Endodermal cell (in vitro differentiated cells): ENCODE measurements around the gene HLF. TPM values are rescaled to one million over a fixed set of nuclear protein-coding genes. Genes with fewer than 3 reads are reported as not detected.

Source experiments
- DNase-seq: peaks from one replicate; pipeline ENCODE4 v3.0.0-alpha.2; 2017
- H3K27ac ChIP-seq: 2 replicates; pipeline ENCODE4 v1.5.1; 2013; ENCODE audit warnings: mild to moderate bottlenecking, low read depth, low read length, moderate library complexity
- H3K27me3 ChIP-seq: 2 replicates; pipeline ENCODE4 v1.6.1; 2013; ENCODE audit warnings: mild to moderate bottlenecking, low read length, moderate library complexity; ENCODE audit not compliant: insufficient read depth, control insufficient read depth, poor library complexity, severe bottlenecking
- H3K36me3 ChIP-seq: 2 replicates; pipeline ENCODE4 v1.7.0; 2013; ENCODE audit warnings: mild to moderate bottlenecking, low read length, moderate library complexity; ENCODE audit not compliant: control insufficient read depth, insufficient read depth
- H3K4me1 ChIP-seq: one replicate; pipeline ENCODE4 v1.7.0; 2013; ENCODE audit warnings: low read length; ENCODE audit not compliant: control insufficient read depth, insufficient read depth
- H3K4me3 ChIP-seq: 2 replicates; pipeline ENCODE4 v1.5.1; 2013; ENCODE audit warnings: mild to moderate bottlenecking, low read length, moderate library complexity
- H3K9ac ChIP-seq: 2 replicates; pipeline ENCODE4 v1.6.1; 2013; ENCODE audit warnings: mild to moderate bottlenecking, low read length, moderate library complexity; ENCODE audit not compliant: poor library complexity, severe bottlenecking; ENCODE audit errors: extremely low read depth
- H3K9me3 ChIP-seq: 2 replicates; pipeline ENCODE4 v1.6.1; 2013; ENCODE audit warnings: mild to moderate bottlenecking, low read length, moderate library complexity; ENCODE audit not compliant: control insufficient read depth
- H3K27ac Mint-ChIP-seq: 2 replicates; pipeline ENCODE4 v1.8.0; 2020; ENCODE audit warnings: mixed read lengths
- H3K27me3 Mint-ChIP-seq: 2 replicates; pipeline ENCODE4 v1.8.0; 2021; ENCODE audit warnings: mild to moderate bottlenecking, mixed read lengths; ENCODE audit not compliant: insufficient read depth
- H3K36me3 Mint-ChIP-seq: 2 replicates; pipeline ENCODE4 v1.8.0; 2020; ENCODE audit warnings: low read depth, mixed read lengths
- H3K4me1 Mint-ChIP-seq: 2 replicates; pipeline ENCODE4 v1.8.0; 2020; ENCODE audit warnings: mixed read lengths
- H3K4me3 Mint-ChIP-seq: 2 replicates; pipeline ENCODE4 v1.8.0; 2020; ENCODE audit warnings: mild to moderate bottlenecking, moderate library complexity, mixed read lengths
- H3K9me3 Mint-ChIP-seq: 2 replicates; pipeline ENCODE4 v1.8.0; 2020; ENCODE audit warnings: mild to moderate bottlenecking, mixed read lengths
- CTCF ChIP-seq: fragments of 200-600 bp; sonication (generic); conservative IDR thresholded peaks from 2 replicates; pipeline ENCODE4 v1.5.0; 2021; ENCODE audit warnings: antibody characterized with exemption, mild to moderate bottlenecking
- WGBS, 2 experiments: methylation state at CpG; one replicate each; pipeline versions ENCODE4 v1.1.5 to v1.1.7; 2013; ENCODE audit warnings: missing lambda C conversion rate in 2 of 2, mixed read lengths in 1 of 2; ENCODE audit not compliant: insufficient coverage in 1 of 2, insufficient read length in 1 of 2; 5-methylcytosine and 5-hydroxymethylcytosine counted together
- total RNA-seq, 2 donors: library from RNA; stranded (reverse); fragmentation: NEBNext Ultra II Directional in 1 of 2; extraction: Animal tissue kit (Norgen Biotek cat#: 25700) in 1 of 2; gene quantifications; 2 replicates in 1 of 2; 3 replicates in 1 of 2; pipeline ENCODE4 v1.2.1, GENCODE V29; 2021

HLF gene
- total RNA-seq, 2 donors from 2014 or later: not detected

- Histone ChIP-seq H3K9ac (no peak overlapping the region), H3K36me3 (no peaks in the 10 kb centered on the region), H3K27me3 (no peaks in the 10 kb centered on the region), H3K4me3 (no peak overlapping the region), H3K27ac (no peak overlapping the region), H3K9me3 (no peaks in the 10 kb centered on the region), H3K4me1 (no peaks in the 10 kb centered on the region)
- no peaks in the 10 kb centered on the region for H3K9me3 Mint-ChIP-seq
- peak; percentile 26 for DNase-seq
- H3K4me1 Mint-ChIP-seq: no peaks in the 10 kb centered on the region
- 92 to 93% methylated on average over 7 of the region's 7 CpGs for WGBS, 2 experiments
- no peak overlapping the region for H3K4me3 Mint-ChIP-seq
- no peaks in the 10 kb centered on the region for H3K36me3 Mint-ChIP-seq
- TF ChIP-seq CTCF: no peak
- H3K27me3 Mint-ChIP-seq: no peaks in the 10 kb centered on the region
- H3K27ac Mint-ChIP-seq: no peak overlapping the region
These were observed 58.9 kb downstream of the HLF start for GRCh38 chr17:55323518-55324295.

GRCh38 chr17:55324296-55324978 lies 59.7 kb downstream of the HLF start:
- Mint-ChIP-seq H3K4me3 (no peak overlapping the region), H3K27me3 (no peaks in the 10 kb centered on the region), H3K27ac (no peak overlapping the region), H3K4me1 (no peaks in the 10 kb centered on the region), H3K9me3 (no peaks in the 10 kb centered on the region), H3K36me3 (no peaks in the 10 kb centered on the region)
- Histone ChIP-seq H3K36me3 (no peaks in the 10 kb centered on the region), H3K9ac (no peak overlapping the region), H3K27me3 (no peaks in the 10 kb centered on the region), H3K4me1 (no peaks in the 10 kb centered on the region), H3K27ac (no peak overlapping the region), H3K4me3 (no peak overlapping the region), H3K9me3 (no peaks in the 10 kb centered on the region)
- WGBS, 2 experiments: 87 to 100% methylated on average over 1 to 7 of the region's 9 CpGs
- TF ChIP-seq CTCF: peak; percentile 49
- DNase-seq: peak; percentile 51

- H3K9me3 ChIP-seq: no peaks in the 10 kb centered on the region
- H3K27me3 Mint-ChIP-seq: no peaks in the 10 kb centered on the region
- no peak for TF ChIP-seq CTCF
- no peaks in the 10 kb centered on the region for H3K9me3 Mint-ChIP-seq
- no peak overlapping the region for H3K27ac ChIP-seq
- WGBS, 2 experiments: 85 to 100% methylated on average over 1 to 2 of the region's 2 CpGs
- no peaks in the 10 kb centered on the region for H3K36me3 ChIP-seq
- H3K27me3 ChIP-seq: no peaks in the 10 kb centered on the region
- DNase-seq: no peak
- no peaks in the 10 kb centered on the region for H3K4me1 Mint-ChIP-seq
- no peak overlapping the region for H3K27ac Mint-ChIP-seq
- no peak overlapping the region for H3K4me3 Mint-ChIP-seq
- H3K4me3 ChIP-seq: no peak overlapping the region
- H3K9ac ChIP-seq: no peak overlapping the region
- H3K36me3 Mint-ChIP-seq: no peaks in the 10 kb centered on the region
- no peaks in the 10 kb centered on the region for H3K4me1 ChIP-seq
These were observed 60.6 kb downstream of the HLF start for GRCh38 chr17:55325406-55325805.
